Measurements from ENCODE around the gene PCDHA9. TPM values are rescaled to one million over a fixed set of nuclear protein-coding genes. Genes with fewer than 3 reads are reported as not detected.
"Not testable (repeated sequence)": the region's sequence is repeated elsewhere in the genome, so short reads cannot be mapped to it uniquely, and the experiment has no call there.

The PCDHA9 gene, protein sequence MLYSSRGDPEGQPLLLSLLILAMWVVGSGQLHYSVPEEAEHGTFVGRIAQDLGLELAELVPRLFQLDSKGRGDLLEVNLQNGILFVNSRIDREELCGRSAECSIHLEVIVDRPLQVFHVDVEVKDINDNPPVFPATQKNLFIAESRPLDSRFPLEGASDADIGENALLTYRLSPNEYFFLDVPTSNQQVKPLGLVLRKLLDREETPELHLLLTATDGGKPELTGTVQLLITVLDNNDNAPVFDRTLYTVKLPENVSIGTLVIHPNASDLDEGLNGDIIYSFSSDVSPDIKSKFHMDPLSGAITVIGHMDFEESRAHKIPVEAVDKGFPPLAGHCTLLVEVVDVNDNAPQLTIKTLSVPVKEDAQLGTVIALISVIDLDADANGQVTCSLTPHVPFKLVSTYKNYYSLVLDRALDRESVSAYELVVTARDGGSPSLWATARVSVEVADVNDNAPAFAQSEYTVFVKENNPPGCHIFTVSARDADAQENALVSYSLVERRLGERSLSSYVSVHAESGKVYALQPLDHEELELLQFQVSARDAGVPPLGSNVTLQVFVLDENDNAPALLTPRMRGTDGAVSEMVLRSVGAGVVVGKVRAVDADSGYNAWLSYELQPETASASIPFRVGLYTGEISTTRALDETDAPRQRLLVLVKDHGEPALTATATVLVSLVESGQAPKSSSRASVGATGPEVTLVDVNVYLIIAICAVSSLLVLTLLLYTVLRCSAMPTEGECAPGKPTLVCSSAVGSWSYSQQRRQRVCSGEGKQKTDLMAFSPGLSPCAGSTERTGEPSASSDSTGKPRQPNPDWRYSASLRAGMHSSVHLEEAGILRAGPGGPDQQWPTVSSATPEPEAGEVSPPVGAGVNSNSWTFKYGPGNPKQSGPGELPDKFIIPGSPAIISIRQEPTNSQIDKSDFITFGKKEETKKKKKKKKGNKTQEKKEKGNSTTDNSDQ
- under 0.01 and 0.49 TPM in 2 replicates for total RNA-seq (ENCODE audit: low replicate concordance)

DNA sequence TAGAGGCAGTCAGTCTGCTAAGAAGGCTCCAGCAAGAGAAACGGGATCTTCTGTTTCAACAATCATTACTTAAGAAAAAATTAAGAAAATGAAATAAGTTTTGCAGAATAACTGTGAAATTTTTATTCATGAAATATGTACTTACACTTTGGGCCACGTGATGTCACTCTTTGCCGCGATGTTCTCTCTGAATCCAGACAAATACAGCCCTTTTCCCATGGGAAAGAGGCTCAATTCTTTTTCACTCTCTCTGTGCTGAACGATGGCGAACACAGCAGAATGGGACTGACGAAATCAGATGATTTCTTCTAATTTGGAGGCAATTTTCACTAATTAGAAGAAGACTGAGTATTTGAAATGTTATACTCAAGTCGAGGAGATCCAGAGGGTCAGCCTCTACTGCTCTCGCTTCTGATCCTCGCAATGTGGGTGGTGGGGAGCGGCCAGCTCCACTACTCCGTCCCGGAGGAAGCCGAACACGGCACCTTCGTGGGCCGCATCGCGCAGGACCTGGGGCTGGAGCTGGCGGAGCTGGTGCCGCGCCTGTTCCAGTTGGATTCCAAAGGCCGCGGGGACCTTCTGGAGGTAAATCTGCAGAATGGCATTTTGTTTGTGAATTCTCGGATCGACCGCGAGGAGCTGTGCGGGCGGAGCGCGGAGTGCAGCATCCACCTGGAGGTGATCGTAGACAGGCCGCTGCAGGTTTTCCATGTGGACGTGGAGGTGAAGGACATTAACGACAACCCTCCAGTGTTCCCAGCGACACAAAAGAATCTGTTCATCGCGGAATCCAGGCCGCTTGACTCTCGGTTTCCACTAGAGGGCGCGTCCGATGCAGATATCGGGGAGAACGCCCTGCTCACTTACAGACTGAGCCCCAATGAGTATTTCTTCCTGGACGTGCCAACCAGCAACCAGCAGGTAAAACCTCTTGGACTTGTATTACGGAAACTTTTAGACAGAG is at the start of gene PCDHA9:
Gene PCDHA9, plus strand, starts transcription at position 244 of the 964 bp plus-strand sequence. Its CDS starts 114 bp downstream, at position 358.
- H3K4me3 ChIP-seq (ENCODE audit: low read depth, low read length); DNase-seq (ENCODE audit: low read depth): not testable (repeated sequence)

DNA sequence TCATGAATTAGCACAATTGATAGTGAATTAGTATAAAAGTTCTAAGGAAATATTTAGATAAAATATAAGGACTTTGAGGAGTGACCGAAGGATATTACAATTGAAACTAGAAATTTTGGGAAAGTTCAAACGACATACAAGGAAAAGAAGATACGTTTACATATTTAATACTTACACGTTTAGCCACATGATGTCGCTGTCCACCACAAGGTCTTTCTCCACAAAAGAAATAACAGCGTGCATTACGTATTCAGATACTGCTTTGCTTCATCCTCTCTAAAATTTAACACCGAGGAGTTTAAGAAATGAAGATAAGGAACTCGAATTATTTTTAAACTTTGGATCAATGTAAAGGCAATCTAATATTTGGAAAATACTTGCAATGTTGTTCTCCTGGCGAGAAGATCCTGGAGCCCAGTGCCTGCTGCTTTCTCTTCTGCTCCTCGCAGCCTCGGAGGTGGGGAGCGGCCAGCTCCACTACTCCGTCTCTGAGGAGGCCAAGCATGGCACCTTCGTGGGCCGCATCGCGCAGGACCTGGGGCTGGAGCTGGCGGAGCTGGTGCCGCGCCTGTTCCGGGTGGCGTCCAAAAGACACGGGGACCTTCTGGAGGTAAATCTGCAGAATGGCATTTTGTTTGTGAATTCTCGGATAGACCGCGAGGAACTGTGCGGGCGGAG is 47.2 kb upstream of the PCDHA9 start, which contains the start of gene PCDHA3:
Gene PCDHA3, plus strand, starts transcription at position 242 of the 678 bp plus-strand sequence.
- H3K4me3 ChIP-seq (ENCODE audit: low read depth, low read length), result peak within 1 kb of the TSS; percentile 38
- peak; percentile 36 for DNase-seq (ENCODE audit: low read depth)
- TF ChIP-seq, protein P1, sequence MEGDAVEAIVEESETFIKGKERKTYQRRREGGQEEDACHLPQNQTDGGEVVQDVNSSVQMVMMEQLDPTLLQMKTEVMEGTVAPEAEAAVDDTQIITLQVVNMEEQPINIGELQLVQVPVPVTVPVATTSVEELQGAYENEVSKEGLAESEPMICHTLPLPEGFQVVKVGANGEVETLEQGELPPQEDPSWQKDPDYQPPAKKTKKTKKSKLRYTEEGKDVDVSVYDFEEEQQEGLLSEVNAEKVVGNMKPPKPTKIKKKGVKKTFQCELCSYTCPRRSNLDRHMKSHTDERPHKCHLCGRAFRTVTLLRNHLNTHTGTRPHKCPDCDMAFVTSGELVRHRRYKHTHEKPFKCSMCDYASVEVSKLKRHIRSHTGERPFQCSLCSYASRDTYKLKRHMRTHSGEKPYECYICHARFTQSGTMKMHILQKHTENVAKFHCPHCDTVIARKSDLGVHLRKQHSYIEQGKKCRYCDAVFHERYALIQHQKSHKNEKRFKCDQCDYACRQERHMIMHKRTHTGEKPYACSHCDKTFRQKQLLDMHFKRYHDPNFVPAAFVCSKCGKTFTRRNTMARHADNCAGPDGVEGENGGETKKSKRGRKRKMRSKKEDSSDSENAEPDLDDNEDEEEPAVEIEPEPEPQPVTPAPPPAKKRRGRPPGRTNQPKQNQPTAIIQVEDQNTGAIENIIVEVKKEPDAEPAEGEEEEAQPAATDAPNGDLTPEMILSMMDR (IDR thresholded peaks at IDR 0.05; ENCODE audit: insufficient read depth, low read length), result peak; percentile 20

DNA sequence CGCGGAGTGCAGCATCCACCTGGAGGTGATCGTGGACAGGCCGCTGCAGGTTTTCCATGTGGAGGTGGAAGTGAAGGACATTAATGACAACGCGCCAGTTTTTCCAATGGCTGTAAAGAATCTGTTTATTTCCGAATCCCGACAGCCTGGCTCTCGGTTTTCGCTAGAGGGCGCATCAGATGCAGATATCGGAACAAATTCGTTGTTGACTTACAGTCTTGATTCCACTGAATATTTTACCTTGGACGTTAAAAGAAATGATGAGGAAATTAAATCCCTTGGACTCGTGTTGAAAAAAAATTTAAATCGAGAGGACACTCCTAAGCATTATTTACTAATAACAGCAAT is 46.7 kb upstream of the PCDHA9 start:
- H3K4me3 ChIP-seq (ENCODE audit: low read depth, low read length), result no peak overlapping the region
- TF ChIP-seq, protein P1 (IDR thresholded peaks at IDR 0.05; ENCODE audit: insufficient read depth, low read length), result peak; percentile 25
- no peak for DNase-seq (ENCODE audit: low read depth)

DNA sequence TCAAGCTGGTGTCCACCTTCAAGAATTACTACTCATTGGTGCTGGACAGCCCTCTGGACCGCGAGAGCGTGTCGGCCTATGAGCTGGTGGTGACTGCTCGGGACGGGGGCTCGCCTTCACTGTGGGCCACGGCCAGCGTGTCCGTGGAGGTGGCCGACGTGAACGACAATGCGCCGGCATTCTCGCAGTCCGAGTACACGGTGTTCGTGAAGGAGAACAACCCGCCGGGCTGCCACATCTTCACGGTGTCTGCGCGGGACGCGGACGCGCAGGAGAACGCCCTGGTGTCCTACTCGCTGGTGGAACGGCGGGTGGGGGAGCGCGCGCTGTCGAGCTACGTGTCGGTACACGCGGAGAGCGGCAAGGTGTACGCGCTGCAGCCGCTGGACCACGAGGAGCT is 45.8 kb upstream of the PCDHA9 start:
- DNase-seq (ENCODE audit: low read depth); H3K4me3 ChIP-seq (ENCODE audit: low read depth, low read length): not testable (repeated sequence)

DNA sequence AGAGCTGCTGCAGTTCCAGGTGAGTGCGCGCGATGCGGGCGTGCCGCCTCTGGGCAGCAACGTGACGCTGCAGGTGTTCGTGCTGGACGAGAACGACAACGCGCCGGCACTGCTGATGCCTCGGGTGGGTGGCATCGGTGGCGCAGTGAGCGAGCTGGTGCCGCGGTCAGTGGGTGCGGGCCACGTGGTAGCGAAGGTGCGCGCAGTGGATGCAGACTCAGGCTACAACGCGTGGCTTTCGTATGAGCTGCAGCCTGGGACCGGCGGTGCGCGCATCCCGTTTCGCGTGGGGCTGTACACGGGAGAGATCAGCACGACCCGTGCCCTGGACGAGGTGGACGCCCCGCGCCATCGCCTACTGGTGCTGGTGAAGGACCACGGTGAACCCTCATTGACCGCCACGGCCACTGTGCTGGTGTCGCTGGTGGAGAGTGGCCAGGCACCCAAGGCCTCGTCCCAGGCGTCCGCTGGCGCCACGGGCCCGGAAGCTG is 45.4 kb upstream of the PCDHA9 start:
- H3K4me3 ChIP-seq (ENCODE audit: low read depth, low read length), result no peak overlapping the region
- DNase-seq (ENCODE audit: low read depth), result no peak
- TF ChIP-seq, protein P1 (IDR thresholded peaks at IDR 0.05; ENCODE audit: insufficient read depth, low read length), result no peak

DNA sequence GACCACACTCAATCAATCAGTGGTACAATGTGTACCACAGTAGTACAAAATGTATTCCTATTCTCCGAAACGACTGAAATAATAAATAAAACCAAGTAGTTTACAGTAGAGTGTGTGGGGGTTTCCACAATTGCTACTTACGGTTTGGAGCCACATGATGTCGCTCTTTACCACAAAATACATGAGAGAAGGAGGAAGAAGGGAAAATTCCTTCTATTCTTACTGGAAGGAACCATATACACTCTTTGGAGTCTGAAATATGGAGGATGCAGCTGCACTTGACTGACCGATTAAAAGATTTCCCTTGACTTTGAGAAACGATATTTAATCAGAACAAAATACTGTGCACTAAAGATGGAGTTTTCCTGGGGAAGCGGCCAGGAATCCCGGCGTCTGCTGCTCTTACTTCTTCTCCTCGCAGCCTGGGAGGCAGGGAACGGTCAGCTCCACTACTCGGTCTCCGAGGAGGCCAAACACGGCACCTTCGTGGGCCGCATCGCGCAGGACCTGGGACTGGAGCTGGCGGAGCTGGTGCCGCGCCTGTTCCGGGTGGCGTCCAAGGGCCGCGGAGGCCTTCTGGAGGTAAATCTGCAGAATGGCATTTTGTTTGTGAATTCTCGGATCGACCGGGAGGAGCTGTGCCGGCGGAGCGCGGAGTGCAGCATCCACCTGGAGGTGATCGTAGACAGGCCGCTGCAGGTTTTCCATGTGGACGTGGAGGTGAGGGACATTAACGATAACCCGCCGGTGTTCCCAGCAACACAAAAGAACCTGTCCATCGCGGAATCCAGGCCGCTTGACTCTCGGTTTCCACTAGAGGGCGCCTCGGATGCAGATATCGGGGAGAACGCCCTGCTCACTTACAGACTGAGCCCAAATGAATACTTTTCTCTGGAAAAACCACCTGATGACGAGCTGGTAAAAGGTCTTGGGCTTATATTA is 41.1 kb upstream of the PCDHA9 start, which contains the start of gene PCDHA4:
Gene PCDHA4, plus strand, starts transcription at position 235 of the 942 bp plus-strand sequence.
- DNase-seq (ENCODE audit: low read depth), result peak; percentile 16
- peak within 1 kb of the TSS; percentile 47 for H3K4me3 ChIP-seq (ENCODE audit: low read depth, low read length)
- TF ChIP-seq, protein P1 (IDR thresholded peaks at IDR 0.05; ENCODE audit: insufficient read depth, low read length), result peak; percentile 38

DNA sequence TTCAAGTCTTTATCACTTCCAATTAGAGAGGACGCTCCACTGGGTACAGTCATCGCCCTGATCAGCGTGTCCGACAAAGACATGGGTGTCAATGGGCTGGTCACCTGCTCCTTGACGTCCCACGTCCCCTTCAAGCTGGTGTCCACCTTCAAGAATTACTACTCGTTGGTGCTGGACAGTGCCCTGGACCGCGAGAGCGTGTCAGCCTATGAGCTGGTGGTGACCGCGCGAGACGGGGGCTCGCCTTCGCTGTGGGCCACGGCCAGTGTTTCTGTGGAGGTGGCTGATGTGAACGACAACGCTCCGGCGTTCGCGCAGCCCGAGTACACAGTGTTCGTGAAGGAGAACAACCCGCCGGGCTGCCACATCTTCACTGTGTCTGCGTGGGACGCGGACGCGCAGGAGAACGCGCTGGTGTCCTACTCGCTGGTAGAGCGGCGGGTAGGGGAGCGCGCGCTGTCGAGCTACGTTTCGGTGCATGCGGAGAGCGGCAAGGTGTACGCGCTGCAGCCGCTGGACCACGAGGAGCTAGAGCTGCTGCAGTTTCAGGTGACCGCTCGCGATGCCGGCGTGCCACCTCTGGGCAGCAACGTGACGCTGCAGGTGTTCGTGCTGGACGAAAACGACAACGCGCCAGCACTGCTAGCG is 39.8 kb upstream of the PCDHA9 start:
- DNase-seq (ENCODE audit: low read depth); H3K4me3 ChIP-seq (ENCODE audit: low read depth, low read length): not testable (repeated sequence)

Measured in fibroblast of the aortic adventitia (primary cell).